ENCODE results near the gene SULT4A1. TPM values are rescaled to one million over a fixed set of nuclear protein-coding genes. Genes with fewer than 3 reads are reported as not detected.
A peak's percentile ranks its signal among the peaks of the same experiment; 100 is the strongest.
"Not testable (repeated sequence)": the region's sequence is repeated elsewhere in the genome, so short reads cannot be mapped to it uniquely, and the experiment has no call there.

The SULT4A1 gene
- total RNA-seq, 4 donors from 2014 or later: not detected

GRCh38 chr22:43904412-43904811 is 42.1 kb upstream of the SULT4A1 start:
- H3K36me3 ChIP-seq; H3K9me3 ChIP-seq; H3K27me3 ChIP-seq; H3K4me1 ChIP-seq; H3K4me3 ChIP-seq (replicated peaks in 1 of 3); H3K27ac ChIP-seq; intact Hi-C loops (cut with DNase I): not testable (repeated sequence)
- WGBS, 2 donors: 34 to 48% methylated on average over 3 to 12 of the region's 12 CpGs
- TF ChIP-seq CTCF (IDR thresholded peaks at IDR 0.05): peak in 1 of 6 experiments; percentile 35
- peak; percentile 33 to 42 for DNase-seq

DNA sequence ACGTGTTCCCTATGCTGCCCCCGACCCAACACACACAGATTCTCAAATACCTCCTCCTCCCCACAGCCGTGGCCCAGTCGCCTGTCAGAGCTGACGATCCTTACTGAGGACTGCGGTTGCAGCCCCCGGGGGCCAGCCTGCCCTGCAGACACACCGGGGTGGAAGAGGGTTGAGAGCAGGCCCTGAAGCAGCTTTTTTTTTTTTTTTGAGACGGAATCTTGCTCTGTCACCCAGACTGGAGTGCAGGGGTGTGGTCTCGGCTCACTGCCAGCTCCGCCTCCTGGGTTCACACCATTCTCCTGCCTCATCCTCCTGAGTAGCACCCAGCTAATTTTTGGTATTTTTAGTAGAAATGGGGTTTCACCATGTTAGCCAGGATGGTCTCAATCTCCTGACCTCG is 40.7 kb upstream of the SULT4A1 start:
- intact Hi-C loops (cut with DNase I); H3K27me3 ChIP-seq: not testable (repeated sequence)

GRCh38 chr22:43901976-43902643 is 39.8 kb upstream of the SULT4A1 start:
- Histone ChIP-seq H3K27me3 (no peaks in the 10 kb centered on the region), H3K4me3 (replicated peaks in 1 of 3) (no peak overlapping the region), H3K27ac (no peak overlapping the region), H3K36me3 (no peaks in the 10 kb centered on the region), H3K4me1 (no peaks in the 10 kb centered on the region), H3K9me3 (no peaks in the 10 kb centered on the region)
- WGBS, 2 donors: 43 to 48% methylated on average over 5 of the region's 5 CpGs
- TF ChIP-seq CTCF (IDR thresholded peaks at IDR 0.05) (no peak), POLR2A (IDR thresholded peaks at IDR 0.05) (no peak)
- DNase-seq: no peak
- intact Hi-C loops (cut with DNase I): no loop called here

More for the DNA sequence above, 40.7 kb upstream of the SULT4A1 start:
- H3K4me1 ChIP-seq; DNase-seq; H3K9me3 ChIP-seq; H3K4me3 ChIP-seq (replicated peaks in 1 of 3); H3K27ac ChIP-seq; H3K36me3 ChIP-seq: not testable (repeated sequence)
- WGBS, 2 donors: 54 to 64% methylated on average over 12 of the region's 12 CpGs

GRCh38 chr22:43900206-43900605 is 37.9 kb upstream of the SULT4A1 start:
- H3K27ac ChIP-seq: no peak overlapping the region
- intact Hi-C loops (cut with DNase I): no loop called here
- no peaks in the 10 kb centered on the region for H3K9me3 ChIP-seq
- H3K36me3 ChIP-seq: no peaks in the 10 kb centered on the region
- TF ChIP-seq CTCF (IDR thresholded peaks at IDR 0.05) (no peak), POLR2A (IDR thresholded peaks at IDR 0.05) (no peak)
- H3K4me1 ChIP-seq: no peaks in the 10 kb centered on the region
- no peak overlapping the region for H3K4me3 ChIP-seq (replicated peaks in 1 of 3)
- 68 to 78% methylated on average over 4 to 7 of the region's 7 CpGs for WGBS, 2 donors
- DNase-seq: no peak
- H3K27me3 ChIP-seq: no peaks in the 10 kb centered on the region

- no peaks in the 10 kb centered on the region for H3K4me1 ChIP-seq
- H3K27me3 ChIP-seq: no peaks in the 10 kb centered on the region
- H3K4me3 ChIP-seq (replicated peaks in 1 of 3): no peak overlapping the region
- H3K36me3 ChIP-seq: no peaks in the 10 kb centered on the region
- DNase-seq: no peak
- intact Hi-C loops (cut with DNase I): no loop called here
- no peak for TF ChIP-seq CTCF (IDR thresholded peaks at IDR 0.05)
- no peak for TF ChIP-seq POLR2A (IDR thresholded peaks at IDR 0.05)
- H3K27ac ChIP-seq: no peak overlapping the region
- WGBS, 2 donors: 52 to 61% methylated on average over 10 to 12 of the region's 12 CpGs
- no peaks in the 10 kb centered on the region for H3K9me3 ChIP-seq
Observed at GRCh38 chr22:43897751-43898261, 35.5 kb upstream of the SULT4A1 start.

All from thyroid gland (tissue), 4 donors.